ENCODE measurements around the gene ASB7.
"Not testable (repeated sequence)": the region's sequence is repeated elsewhere in the genome, so short reads cannot be mapped to it uniquely, and the experiment has no call there.

ASB7 gene, protein sequence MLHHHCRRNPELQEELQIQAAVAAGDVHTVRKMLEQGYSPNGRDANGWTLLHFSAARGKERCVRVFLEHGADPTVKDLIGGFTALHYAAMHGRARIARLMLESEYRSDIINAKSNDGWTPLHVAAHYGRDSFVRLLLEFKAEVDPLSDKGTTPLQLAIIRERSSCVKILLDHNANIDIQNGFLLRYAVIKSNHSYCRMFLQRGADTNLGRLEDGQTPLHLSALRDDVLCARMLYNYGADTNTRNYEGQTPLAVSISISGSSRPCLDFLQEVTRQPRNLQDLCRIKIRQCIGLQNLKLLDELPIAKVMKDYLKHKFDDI

DNA sequence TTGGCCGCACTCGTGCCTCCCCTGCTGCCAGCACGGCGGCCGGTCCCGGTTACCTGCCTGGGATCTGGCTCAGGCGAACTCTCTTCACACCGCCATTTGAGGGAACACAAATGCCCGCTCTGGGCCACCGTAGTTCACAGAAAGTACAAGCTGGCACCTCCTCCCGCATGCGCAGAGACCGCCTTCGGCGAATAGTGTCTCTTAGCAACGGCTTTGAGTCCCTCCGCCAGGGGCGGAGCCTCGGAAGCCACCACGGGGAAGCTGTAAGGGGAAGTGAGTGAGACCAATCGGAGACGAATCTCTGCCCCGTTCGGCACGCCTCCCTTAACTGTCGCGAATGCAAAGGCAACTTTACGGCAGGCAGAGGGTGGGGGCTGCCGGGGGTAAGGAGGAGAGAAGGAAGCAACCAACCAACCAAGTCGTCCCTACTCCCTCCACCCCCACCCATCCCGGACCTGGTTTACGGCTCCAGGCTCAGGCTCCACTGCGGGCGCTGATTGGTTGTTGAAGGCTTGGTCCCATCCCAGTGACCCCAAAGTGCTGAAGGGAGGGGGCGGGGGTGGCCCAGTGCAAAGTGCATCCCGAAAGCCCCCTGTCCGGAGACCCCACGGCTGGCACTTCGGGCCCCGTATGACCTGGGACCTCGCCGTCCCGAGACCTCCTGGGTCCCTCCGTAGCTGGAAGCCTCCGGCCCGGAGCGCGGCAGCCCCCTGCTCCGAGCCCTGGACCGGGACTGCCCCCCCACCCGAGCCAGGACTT, at the start of gene ASB7, which contains the start of gene LINS1:
TSS of gene ASB7 (plus strand) at position 526 of the 759 bp plus-strand sequence. CDS start 9,628 bp downstream, outside the sequence.
TSS of gene LINS1 (minus strand) at position 121 of the 759 bp plus-strand sequence. CDS start 21,342 bp downstream, outside the sequence.
- DNase-seq: peak; percentile 99

DNA sequence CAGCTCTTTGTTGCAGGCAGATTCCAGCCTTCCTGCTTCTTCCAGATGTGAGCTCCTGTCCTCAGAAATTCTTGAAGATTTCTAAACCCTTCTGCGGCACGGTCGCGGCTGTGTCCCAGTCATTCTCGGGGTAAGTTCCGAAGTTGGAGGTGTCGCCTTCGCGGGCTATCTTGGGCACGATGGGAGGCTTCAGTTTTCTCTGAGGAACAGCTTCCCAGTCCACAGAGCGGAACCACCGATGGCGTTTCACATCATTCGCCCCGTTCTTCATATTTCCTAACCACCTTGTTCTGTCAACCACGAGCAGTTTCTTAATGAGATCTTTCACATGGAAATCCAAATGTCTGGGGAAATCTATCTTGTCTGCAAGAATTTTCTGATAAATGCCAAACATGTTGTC, 48.9 kb upstream of the ASB7 start:
- DNase-seq: no peak

DNA sequence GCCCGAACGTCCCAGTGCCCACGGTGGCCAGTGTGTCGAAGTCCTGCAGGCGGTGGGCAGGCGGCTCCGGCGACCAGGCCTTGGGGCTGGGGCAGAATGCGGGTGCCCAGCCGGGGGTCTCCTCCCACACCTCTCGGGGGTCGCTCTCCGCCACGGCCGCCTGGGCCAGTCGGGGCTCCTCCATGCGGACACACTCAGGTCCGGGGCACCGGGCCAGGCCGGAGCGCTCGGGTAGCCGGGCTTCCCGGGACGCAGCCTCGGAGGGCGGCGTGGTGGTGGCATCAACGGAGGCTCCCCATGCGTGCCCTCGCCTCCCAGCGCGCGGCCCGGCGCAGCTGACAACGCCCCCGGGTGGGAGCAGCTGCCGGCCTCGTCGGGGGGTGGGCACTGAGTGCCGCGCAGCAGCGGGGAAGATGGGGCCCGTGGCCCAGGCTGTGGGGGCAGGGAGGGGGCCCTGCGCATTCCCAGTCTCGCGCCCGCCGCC, 43.6 kb upstream of the ASB7 start:
- no peak for DNase-seq

GRCh38 chr15:100559330-100559729, 43.1 kb upstream of the ASB7 start:
- DNase-seq: no peak

- DNase-seq: no peak
These were observed 42.1 kb upstream of the ASB7 start for GRCh38 chr15:100560323-100560722.

DNA sequence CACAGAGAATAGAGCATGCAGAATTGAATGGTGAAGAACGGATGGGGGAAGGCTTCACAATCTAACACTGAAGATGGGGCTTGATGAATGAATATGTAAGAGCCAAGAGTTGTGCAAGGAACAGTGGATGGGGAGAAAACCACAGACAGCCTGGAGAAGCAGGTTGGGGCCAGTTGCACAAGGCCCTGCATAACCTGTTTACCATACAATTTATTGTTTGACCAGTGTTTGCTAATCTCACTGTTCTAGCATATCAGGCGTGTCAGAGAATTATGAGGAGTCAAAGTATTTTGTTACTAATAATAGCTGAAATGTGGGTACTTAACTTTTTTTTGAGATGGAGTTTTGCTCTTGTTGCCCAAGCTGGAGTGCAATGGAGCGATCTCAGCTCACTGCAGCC, 36.8 kb upstream of the ASB7 start:
- DNase-seq: no peak

DNA sequence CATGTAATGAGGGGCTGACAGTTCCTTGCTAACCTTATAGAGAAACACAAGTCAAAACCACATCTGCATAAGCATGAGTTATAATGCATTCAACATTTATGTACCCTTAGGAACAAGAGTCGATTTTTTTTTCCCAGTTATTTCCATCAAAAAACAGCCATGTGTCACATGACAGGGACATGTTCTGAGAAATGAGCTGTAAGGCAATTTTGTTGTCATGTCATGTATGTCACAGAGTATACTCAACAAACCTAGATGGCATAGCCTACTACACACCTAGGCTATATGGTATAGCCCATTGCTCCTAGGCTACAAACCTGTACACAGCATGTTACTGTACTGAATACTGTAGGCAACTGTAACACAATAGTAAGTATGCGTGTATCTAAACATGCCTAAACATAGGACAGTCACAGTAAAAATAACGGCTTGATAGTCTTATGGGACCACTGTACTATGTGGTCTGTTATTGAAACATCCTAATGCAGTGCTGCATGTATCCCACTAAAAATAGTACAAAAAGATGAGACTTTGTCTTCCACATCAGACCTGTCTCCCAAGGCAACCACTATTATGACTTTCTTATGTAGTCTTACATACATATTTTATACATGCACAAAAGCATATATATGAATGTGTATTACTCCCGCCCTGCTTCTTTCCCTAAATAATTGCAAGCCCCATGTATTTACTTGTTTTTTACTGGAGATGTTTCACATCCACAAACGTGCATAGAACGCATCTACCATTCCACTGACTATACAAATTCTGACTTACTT, 35.4 kb upstream of the ASB7 start:
- DNase-seq: no peak

GRCh38 chr15:100569391-100569790, 33.0 kb upstream of the ASB7 start:
- DNase-seq: no peak

GRCh38 chr15:100570275-100570674, 32.1 kb upstream of the ASB7 start:
- no peak for DNase-seq

- no peak for DNase-seq
These were observed 31.6 kb upstream of the ASB7 start for GRCh38 chr15:100570735-100571313.

DNA sequence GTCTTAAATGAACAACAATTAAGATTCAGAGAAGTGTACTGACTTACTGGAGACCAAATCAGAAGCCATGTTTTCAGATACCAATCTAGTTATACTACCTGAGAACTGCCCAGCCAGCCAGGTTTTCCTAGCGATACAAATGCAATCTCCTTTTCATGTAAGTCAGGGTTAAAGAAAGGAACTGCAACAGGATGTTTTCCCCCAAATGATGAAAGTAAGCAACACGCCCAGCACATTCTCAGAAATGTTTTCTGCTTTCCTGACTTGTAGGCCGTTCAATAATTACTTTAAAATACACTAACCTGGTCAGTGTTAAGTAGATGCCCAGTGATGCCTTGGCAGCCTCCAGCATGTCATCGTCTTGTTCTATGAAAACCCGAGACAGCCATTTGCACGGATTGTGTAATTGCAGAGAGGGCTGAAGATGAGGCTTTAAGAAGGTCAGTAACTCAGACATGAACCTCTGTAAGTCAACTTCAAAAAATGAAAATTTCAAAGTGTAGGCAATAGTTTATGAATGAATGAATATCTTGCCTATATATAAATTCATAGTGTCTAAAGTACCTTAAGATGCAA, 30.7 kb upstream of the ASB7 start:
- DNase-seq: no peak

GRCh38 chr15:100572362-100572983, 29.9 kb upstream of the ASB7 start:
- DNase-seq: no peak

GRCh38 chr15:100573526-100573925, 28.9 kb upstream of the ASB7 start:
- no peak for DNase-seq

DNA sequence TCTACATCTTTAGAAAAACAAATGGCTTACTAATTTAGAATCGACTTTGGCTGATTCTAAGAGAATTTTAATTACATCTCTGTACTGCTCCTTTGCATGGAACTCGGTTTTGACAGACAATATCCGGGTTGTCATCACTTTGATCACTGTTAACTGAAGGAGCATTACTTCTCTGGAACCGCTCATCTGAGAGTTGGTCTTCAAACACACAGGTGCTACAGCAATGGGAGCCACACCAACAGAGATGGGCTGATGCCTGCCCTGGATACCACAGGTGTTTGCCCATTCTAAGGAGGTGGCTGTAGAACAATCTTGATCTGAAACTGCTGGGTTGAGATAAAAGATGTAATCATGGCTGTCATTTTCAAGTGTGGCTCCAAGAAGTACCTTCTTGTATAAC, 22.0 kb upstream of the ASB7 start:
- no peak for DNase-seq

GRCh38 chr15:100588638-100589242, 13.6 kb upstream of the ASB7 start:
- no peak for DNase-seq

DNA sequence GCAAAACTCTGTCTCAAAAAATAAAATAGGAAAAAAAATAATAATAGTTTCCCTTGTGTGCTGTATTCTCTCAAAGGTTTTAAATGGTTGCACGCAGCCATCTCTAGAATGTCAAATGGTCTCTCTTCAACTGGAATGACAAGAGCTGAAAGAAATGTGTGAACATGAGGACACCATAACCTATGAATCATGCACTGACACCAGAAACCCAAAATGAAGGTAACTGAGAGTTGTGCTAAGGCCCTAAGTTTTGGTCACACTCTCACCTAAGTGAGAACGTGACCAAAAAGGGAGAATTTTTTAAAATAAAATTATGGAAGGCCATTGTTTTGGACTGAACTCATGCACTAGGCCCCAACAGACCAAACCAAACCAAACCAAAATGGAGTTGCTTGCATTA, 11.2 kb upstream of the ASB7 start:
- DNase-seq: not testable (repeated sequence)

GRCh38 chr15:100591835-100592234, 10.6 kb upstream of the ASB7 start:
- no peak for DNase-seq

GRCh38 chr15:100592898-100593297, 9.5 kb upstream of the ASB7 start:
- DNase-seq: no peak

DNA sequence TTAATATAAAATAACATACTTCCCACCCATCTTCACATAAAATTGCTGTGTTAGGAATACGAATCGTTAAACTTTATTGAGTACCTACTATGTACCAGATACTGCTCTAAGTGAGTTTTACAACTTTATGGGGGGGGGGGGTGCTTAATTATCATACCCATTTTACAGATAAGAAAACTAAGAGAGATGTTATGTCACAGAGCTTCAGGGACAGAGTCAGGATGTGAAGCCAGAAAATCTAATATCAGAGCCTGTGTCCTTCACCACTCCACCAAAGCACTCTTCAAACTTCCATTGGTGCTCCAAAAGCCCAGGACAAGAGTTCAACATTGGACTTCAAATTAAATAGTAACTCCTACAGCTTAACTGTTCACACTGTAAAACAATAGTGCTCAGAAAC, 9.0 kb upstream of the ASB7 start:
- no peak for DNase-seq

DNA sequence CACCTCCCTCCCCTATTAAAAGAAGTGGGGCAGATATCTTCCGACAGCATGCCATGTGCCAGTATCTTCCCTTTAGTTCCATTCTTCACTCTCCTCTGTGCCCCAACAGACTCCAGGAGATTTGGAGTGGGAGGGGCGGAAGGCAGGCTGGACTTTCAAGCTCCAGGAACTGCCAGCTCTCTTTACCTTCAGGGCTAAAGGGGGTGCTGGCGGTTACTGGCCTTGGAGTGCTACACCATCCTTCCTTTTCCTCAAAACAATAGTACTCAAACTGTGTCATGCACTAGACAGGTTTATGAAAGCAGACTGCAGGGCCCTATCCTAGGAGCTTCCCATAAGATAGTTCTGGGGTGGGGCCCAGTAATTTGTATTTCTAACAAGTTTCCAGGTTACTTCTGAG, 6.4 kb upstream of the ASB7 start:
- DNase-seq: no peak

DNA sequence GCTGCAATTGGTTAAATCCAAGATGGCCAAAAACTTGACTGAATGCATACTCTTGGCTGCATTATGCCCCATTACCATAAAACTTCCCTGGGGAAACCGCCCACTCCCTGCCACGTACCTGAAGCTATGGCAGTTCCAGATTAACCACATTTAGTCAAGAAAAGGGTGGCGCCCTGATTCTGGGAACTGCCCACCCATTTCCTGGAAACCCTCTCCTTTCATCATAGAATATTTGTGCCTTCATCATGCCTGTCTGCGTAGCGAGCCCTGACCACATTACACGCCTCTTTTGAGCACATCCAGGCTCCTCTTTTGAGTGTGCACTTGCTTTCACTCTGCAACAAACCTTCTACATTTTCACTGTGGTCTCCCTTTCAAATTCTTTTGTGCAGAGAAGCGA, 5.6 kb upstream of the ASB7 start:
- no peak for DNase-seq

GRCh38 chr15:100597862-100598261, 4.5 kb upstream of the ASB7 start:
- DNase-seq: no peak
